Esophagus squamous epithelium (tissue), 5 donors: ENCODE results near the gene ERVK3-1. TPM values are rescaled to one million over a fixed set of nuclear protein-coding genes. Genes with fewer than 3 reads are reported as not detected.

Source experiments
- DNase-seq: peaks from one replicate; lab custom pipeline; 2025; lab: John Stamatoyannopoulos, UW
- H3K27ac ChIP-seq, 4 donors: fragments of 200-600 bp; sonication (generic); one replicate each; pipeline ENCODE4 v1.5.1; 2016 to 2019; ENCODE audit warnings: mild to moderate bottlenecking in 1 of 4
- H3K27me3 ChIP-seq, 4 donors: fragments of 200-600 bp; sonication (generic); 1 replicate in 3 of 4; 2 replicates in 1 of 4; pipeline versions ENCODE4 v1.5.1 to v1.6.0; 2017 to 2021; ENCODE audit warnings: antibody characterized with exemption in 1 of 4
- H3K36me3 ChIP-seq, 3 donors: fragments of 200-600 bp; sonication (generic); one replicate each; pipeline ENCODE4 v1.5.1; 2016 to 2019
- H3K4me1 ChIP-seq, 3 donors: fragments of 200-600 bp; sonication (generic); one replicate each; pipeline ENCODE4 v1.5.1; 2017 to 2019
- H3K4me3 ChIP-seq, 4 donors: fragments of 200-600 bp; sonication (generic); 1 replicate in 3 of 4; 2 replicates in 1 of 4; pipeline ENCODE4 v1.5.1; 2016 to 2019; ENCODE audit warnings: mild to moderate bottlenecking in 2 of 4, moderate library complexity in 1 of 4
- H3K9me3 ChIP-seq, 3 donors: fragments of 200-600 bp; sonication (generic); one replicate each; pipeline ENCODE4 v1.5.1; 2016 to 2019
- CTCF ChIP-seq, 6 experiments: fragments of 450-650 bp in 4 of 6; fragments of 200-600 bp in 2 of 6; sonication (generic) in 2 of 6; IDR thresholded peaks; one replicate each; pipeline ENCODE4 v1.5.1; 2016 to 2019; ENCODE audit warnings: antibody characterized with exemption in 6 of 6, mild to moderate bottlenecking in 4 of 6, moderate library complexity in 4 of 6
- POLR2A ChIP-seq, 4 donors: fragments of 450-650 bp; IDR thresholded peaks; one replicate each; pipeline ENCODE4 v1.6.1; 2017; ENCODE audit warnings: antibody characterized with exemption in 4 of 4, mild to moderate bottlenecking in 4 of 4, moderate library complexity in 3 of 4
- WGBS, 2 donors: methylation state at CpG; one replicate each; pipeline ENCODE4 v1.1.5; 2018; 5-methylcytosine and 5-hydroxymethylcytosine counted together
- intact Hi-C: fragments of 100-400 bp; cut with DNase I; formaldehyde crosslinking; loops from one replicate; pipeline ENCODE4 v1.15.0; 2022
- total RNA-seq, 4 donors: library from RNA; depleted of rRNA; stranded (reverse); fragments of >200 nt; gene quantifications; one replicate each; pipeline ENCODE4 v1.1.0, GENCODE V29; 2016
- donor health status: DM: yes; HTN: yes; CAD: no.

Gene ERVK3-1
- total RNA-seq, 4 donors from 2014 or later, result 24.7 to 42.0 (median 38.0) TPM

- 57 to 66% methylated on average over 2 to 6 of the region's 6 CpGs for WGBS, 2 donors
- Histone ChIP-seq H3K4me3 (no peak overlapping the region), H3K9me3 (peaks cover 0 to 10% (median 0%) of the 10 kb centered on the region in 3 donors), H3K27ac (no peak overlapping the region), H3K4me1 (peaks cover 10 to 38% (median 13%) of the 10 kb centered on the region in 3 donors), H3K36me3 (peaks cover 0 to 6% (median 0%) of the 10 kb centered on the region in 3 donors), H3K27me3 (peaks cover 0 to 49% (median 0%) of the 10 kb centered on the region in 4 donors)
- TF ChIP-seq CTCF (IDR thresholded peaks at IDR 0.05) (no peak), POLR2A (IDR thresholded peaks at IDR 0.05) (no peak)
- intact Hi-C loops, result no loop called here
- no peak for DNase-seq
Observed at GRCh38 chr19:58354478-58355030, 49.4 kb downstream of the ERVK3-1 start.

GRCh38 chr19:58355215-58355796, 50.1 kb downstream of the ERVK3-1 start:
- intact Hi-C loops, result no loop called here
- peaks cover 0 to 10% (median 0%) of the 10 kb centered on the region in 3 donors for H3K9me3 ChIP-seq
- no peak overlapping the region for H3K4me3 ChIP-seq
- DNase-seq, result no peak
- WGBS, 2 donors, result 88 to 100% methylated on average over 3 to 7 of the region's 10 CpGs
- H3K36me3 ChIP-seq, result peaks cover 0 to 2% (median 0%) of the 10 kb centered on the region in 3 donors
- TF ChIP-seq CTCF (IDR thresholded peaks at IDR 0.05), result no peak
- no peak for TF ChIP-seq POLR2A (IDR thresholded peaks at IDR 0.05)
- peaks cover 4 to 30% (median 10%) of the 10 kb centered on the region in 3 donors for H3K4me1 ChIP-seq
- H3K27me3 ChIP-seq, result peaks cover 0 to 42% (median 0%) of the 10 kb centered on the region in 4 donors
- no peak overlapping the region for H3K27ac ChIP-seq

- peaks cover 4 to 25% (median 7%) of the 10 kb centered on the region in 3 donors for H3K4me1 ChIP-seq
- TF ChIP-seq POLR2A (IDR thresholded peaks at IDR 0.05) (no peak), CTCF (IDR thresholded peaks at IDR 0.05) (no peak)
- intact Hi-C loops, result no loop called here
- no peaks in the 10 kb centered on the region for H3K36me3 ChIP-seq
- peak overlapping the region; percentile 10 to 60 (median 32) for H3K4me3 ChIP-seq
- H3K27ac ChIP-seq, result no peak overlapping the region
- WGBS, 2 donors, result 23% methylated on average over 7 of the region's 94 CpGs; no CpG with 5 or more reads in 1 of the 2 donors
- H3K27me3 ChIP-seq, result peaks cover 0 to 33% (median 0%) of the 10 kb centered on the region in 4 donors
- peaks cover 0 to 10% (median 0%) of the 10 kb centered on the region in 3 donors for H3K9me3 ChIP-seq
- DNase-seq, result no peak
Observed at GRCh38 chr19:58355908-58356765, 51.0 kb downstream of the ERVK3-1 start.

- DNase-seq, result no peak
- Histone ChIP-seq H3K36me3 (no peaks in the 10 kb centered on the region), H3K9me3 (peaks cover 0 to 10% (median 0%) of the 10 kb centered on the region in 3 donors), H3K4me1 (peaks cover 7 to 33% (median 10%) of the 10 kb centered on the region in 3 donors), H3K27ac (no peak overlapping the region), H3K27me3 (peaks cover 0 to 26% (median 0%) of the 10 kb centered on the region in 4 donors), H3K4me3 (peak overlapping the region; percentile 10 to 60 (median 32))
- 53% methylated on average over 42 of the region's 75 CpGs; no CpG with 5 or more reads in 1 of the 2 donors for WGBS, 2 donors
- intact Hi-C loops, result no loop called here
- TF ChIP-seq CTCF (IDR thresholded peaks at IDR 0.05), result no peak
- TF ChIP-seq POLR2A (IDR thresholded peaks at IDR 0.05), result no peak
Observed at GRCh38 chr19:58356766-58357480, 51.7 kb downstream of the ERVK3-1 start.
